ENCODE results near the gene TRAF1. TPM values are rescaled to one million over a fixed set of nuclear protein-coding genes. Genes with fewer than 3 reads are reported as not detected.

TRAF1 gene
- total RNA-seq, 4 donors from 2014 or later: 2.6 to 4.9 (median 4.7) TPM

DNA sequence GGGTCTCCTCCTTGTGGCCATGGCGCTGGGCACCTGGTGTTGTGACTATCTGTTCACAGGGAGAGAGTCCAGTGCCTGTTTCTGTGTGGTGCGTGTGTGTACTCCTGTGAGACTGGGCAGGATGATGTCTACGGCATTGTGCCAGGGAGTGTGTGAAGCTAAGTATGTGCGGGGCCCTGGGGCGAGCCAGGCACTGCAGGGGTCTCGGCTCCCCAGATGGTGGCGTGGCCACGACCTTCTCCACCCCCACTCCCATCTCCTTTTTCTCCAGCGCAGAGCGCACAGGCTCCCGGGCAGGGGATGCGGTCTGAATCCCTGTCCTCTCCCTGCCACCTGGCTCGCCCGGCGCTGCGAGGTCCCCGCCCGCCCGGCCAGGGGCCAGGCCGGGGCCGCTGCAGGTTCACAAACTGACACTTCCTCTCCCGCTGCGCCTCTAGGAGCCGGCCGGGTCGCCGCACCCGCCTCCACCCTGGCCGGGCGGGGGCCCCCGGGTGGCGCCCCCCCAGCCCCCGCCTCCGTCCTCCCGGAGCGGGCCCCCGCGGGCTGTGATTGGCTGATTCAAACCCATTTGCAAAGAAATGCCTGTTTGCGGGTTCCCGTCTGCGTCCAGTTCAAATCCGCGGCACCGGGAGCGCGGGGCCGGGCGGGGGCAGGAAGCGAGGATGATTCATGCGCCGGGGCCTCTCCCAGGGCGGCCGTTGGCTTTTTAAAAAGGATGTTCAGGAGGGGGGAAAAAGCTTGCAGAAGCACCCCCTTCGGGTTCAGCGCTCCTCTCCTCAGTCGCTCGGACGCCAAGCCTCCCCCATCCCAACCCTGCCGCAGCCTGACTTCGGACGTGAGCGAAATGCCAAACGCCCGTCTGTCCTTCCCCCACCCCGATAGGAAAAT, 50.4 kb downstream of the TRAF1 start:
- no peak for TF ChIP-seq POLR2A (IDR thresholded peaks at IDR 0.05)
- TF ChIP-seq, protein P1, sequence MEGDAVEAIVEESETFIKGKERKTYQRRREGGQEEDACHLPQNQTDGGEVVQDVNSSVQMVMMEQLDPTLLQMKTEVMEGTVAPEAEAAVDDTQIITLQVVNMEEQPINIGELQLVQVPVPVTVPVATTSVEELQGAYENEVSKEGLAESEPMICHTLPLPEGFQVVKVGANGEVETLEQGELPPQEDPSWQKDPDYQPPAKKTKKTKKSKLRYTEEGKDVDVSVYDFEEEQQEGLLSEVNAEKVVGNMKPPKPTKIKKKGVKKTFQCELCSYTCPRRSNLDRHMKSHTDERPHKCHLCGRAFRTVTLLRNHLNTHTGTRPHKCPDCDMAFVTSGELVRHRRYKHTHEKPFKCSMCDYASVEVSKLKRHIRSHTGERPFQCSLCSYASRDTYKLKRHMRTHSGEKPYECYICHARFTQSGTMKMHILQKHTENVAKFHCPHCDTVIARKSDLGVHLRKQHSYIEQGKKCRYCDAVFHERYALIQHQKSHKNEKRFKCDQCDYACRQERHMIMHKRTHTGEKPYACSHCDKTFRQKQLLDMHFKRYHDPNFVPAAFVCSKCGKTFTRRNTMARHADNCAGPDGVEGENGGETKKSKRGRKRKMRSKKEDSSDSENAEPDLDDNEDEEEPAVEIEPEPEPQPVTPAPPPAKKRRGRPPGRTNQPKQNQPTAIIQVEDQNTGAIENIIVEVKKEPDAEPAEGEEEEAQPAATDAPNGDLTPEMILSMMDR (IDR thresholded peaks at IDR 0.05): no peak
- peak overlapping the region; percentile 77 for H3K4me3 ChIP-seq (ENCODE audit: low read depth, poor library complexity, severe bottlenecking)
- 2 to 3% methylated on average over 51 to 55 of the region's 65 CpGs for WGBS, 2 donors
- DNase-seq (ENCODE audit: low spot score in 2 of 2): peak; percentile 75 to 97
- intact Hi-C loops (cut with DNase I; ENCODE audit: low total_unique reads): no loop called here

GRCh38 chr9:120875643-120875953, 51.0 kb downstream of the TRAF1 start:
- DNase-seq (ENCODE audit: low spot score in 2 of 2): no peak
- H3K4me3 ChIP-seq (ENCODE audit: low read depth, poor library complexity, severe bottlenecking): peak overlapping the region; percentile 77
- intact Hi-C loops (cut with DNase I; ENCODE audit: low total_unique reads): no loop called here
- WGBS, 2 donors: 47 to 51% methylated on average over 7 of the region's 7 CpGs
- TF ChIP-seq, protein P1 (IDR thresholded peaks at IDR 0.05): no peak
- TF ChIP-seq POLR2A (IDR thresholded peaks at IDR 0.05): no peak

DNA sequence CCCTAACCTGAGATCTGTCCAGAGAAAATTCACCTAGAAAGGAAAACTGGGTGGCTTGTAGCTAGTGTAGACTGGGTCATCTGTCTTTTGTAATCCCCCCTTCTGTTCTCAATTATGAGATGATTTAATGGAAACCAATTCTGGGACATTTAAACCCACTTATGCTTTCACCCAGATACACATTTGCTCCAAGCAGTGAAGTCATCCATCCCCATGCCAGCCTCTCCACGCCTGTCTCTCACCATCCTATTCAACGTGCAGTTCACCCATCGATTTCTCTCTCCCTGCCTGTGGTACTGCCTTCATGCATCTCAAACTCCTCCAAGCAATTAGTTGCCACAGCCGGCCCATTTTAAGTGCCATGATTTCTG, 51.4 kb downstream of the TRAF1 start:
- TF ChIP-seq, protein P1 (IDR thresholded peaks at IDR 0.05): no peak
- TF ChIP-seq POLR2A (IDR thresholded peaks at IDR 0.05): no peak
- 52 to 53% methylated on average over 4 of the region's 4 CpGs for WGBS, 2 donors
- no peak for DNase-seq (ENCODE audit: low spot score in 2 of 2)
- no peak overlapping the region for H3K4me3 ChIP-seq (ENCODE audit: low read depth, poor library complexity, severe bottlenecking)
- intact Hi-C loops (cut with DNase I; ENCODE audit: low total_unique reads): no loop called here

GRCh38 chr9:120874226-120875194, 52.1 kb downstream of the TRAF1 start:
- WGBS, 2 donors: 91 to 92% methylated on average over 10 of the region's 10 CpGs
- intact Hi-C loops (cut with DNase I; ENCODE audit: low total_unique reads): no loop called here
- TF ChIP-seq, protein P1 (IDR thresholded peaks at IDR 0.05): no peak
- H3K4me3 ChIP-seq (ENCODE audit: low read depth, poor library complexity, severe bottlenecking): no peak overlapping the region
- DNase-seq (ENCODE audit: low spot score in 2 of 2): peak in 1 of 2 donors; percentile 79

DNA sequence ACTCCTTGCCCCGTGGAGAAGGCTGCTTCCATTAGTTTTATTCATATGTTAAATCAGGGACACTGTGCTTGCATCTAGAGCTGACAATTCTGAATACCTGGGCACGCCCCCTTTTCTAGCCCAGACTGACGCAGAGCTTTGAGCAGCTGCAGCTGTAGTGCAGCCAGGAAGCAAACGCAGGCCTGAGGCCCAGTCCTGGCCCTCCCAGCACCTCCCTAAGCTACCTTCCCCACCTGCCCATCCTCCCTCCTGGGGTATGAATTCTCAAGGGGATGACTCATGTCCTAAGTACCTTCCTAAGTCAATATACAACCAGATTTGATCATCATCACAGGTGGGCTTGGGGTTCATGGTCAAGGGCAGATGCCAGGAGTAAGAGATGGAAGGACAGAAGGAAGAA, 53.1 kb downstream of the TRAF1 start:
- TF ChIP-seq, protein P1 (IDR thresholded peaks at IDR 0.05): no peak
- TF ChIP-seq POLR2A (IDR thresholded peaks at IDR 0.05): no peak
- WGBS, 2 donors: 49 to 63% methylated on average over 4 of the region's 4 CpGs
- DNase-seq (ENCODE audit: low spot score in 2 of 2): no peak
- H3K4me3 ChIP-seq (ENCODE audit: low read depth, poor library complexity, severe bottlenecking): no peak overlapping the region
- intact Hi-C loops (cut with DNase I; ENCODE audit: low total_unique reads): no loop called here
